ENCODE results near the gene ANKS1B.
"Not testable (repeated sequence)": the region's sequence is repeated elsewhere in the genome, so short reads cannot be mapped to it uniquely, and the experiment has no call there.

Gene ANKS1B

DNA sequence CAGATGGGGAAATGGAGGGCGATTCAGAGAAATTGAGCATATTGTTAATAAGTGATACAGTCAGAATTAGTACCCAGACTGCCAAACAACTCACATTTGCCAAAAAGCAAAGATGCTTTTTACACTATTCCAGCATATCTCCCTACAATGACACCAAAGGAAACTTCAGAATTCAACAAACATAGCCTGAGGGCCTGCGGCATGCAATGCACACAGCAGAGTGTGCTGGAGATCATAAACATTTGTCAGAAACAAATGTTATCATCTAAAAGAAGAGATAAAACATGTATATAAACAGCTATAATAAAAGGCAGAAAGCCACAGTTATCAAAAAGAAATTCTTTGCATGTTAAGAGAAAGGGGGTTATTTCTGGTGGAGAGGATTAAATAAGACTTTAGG, 357.3 kb downstream of the ANKS1B start:
- no peak for TF ChIP-seq OSR1 (CRISPR knock-in tag; IDR thresholded peaks at IDR 0.05)
- TF ChIP-seq, protein P1, sequence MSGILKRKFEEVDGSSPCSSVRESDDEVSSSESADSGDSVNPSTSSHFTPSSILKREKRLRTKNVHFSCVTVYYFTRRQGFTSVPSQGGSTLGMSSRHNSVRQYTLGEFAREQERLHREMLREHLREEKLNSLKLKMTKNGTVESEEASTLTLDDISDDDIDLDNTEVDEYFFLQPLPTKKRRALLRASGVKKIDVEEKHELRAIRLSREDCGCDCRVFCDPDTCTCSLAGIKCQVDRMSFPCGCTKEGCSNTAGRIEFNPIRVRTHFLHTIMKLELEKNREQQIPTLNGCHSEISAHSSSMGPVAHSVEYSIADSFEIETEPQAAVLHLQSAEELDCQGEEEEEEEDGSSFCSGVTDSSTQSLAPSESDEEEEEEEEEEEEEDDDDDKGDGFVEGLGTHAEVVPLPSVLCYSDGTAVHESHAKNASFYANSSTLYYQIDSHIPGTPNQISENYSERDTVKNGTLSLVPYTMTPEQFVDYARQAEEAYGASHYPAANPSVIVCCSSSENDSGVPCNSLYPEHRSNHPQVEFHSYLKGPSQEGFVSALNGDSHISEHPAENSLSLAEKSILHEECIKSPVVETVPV (CRISPR knock-in tag; IDR thresholded peaks at IDR 0.05), result no peak
- TF ChIP-seq ZNF70 (CRISPR knock-in tag; IDR thresholded peaks at IDR 0.05), result no peak
- TF ChIP-seq BACH2 (CRISPR knock-in tag; IDR thresholded peaks at IDR 0.05; ENCODE audit: borderline replicate concordance), result no peak
- TF ChIP-seq ZNF565 (CRISPR knock-in tag; conservative IDR thresholded peaks at IDR 0.05; ENCODE audit: low read depth), result no peak
- no peak for TF ChIP-seq ARNTL (CRISPR knock-in tag; IDR thresholded peaks at IDR 0.05; ENCODE audit: borderline replicate concordance, low read depth)
- no peak for TF ChIP-seq ZNF8 (CRISPR knock-in tag; IDR thresholded peaks at IDR 0.05)
- no peak for TF ChIP-seq PPARA (CRISPR knock-in tag; IDR thresholded peaks at IDR 0.05; ENCODE audit: borderline replicate concordance)
- TF ChIP-seq, protein P2, sequence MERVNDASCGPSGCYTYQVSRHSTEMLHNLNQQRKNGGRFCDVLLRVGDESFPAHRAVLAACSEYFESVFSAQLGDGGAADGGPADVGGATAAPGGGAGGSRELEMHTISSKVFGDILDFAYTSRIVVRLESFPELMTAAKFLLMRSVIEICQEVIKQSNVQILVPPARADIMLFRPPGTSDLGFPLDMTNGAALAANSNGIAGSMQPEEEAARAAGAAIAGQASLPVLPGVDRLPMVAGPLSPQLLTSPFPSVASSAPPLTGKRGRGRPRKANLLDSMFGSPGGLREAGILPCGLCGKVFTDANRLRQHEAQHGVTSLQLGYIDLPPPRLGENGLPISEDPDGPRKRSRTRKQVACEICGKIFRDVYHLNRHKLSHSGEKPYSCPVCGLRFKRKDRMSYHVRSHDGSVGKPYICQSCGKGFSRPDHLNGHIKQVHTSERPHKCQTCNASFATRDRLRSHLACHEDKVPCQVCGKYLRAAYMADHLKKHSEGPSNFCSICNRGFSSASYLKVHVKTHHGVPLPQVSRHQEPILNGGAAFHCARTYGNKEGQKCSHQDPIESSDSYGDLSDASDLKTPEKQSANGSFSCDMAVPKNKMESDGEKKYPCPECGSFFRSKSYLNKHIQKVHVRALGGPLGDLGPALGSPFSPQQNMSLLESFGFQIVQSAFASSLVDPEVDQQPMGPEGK (CRISPR knock-in tag; IDR thresholded peaks at IDR 0.05; ENCODE audit: borderline replicate concordance), result no peak
- TF ChIP-seq SNAI2 (CRISPR knock-in tag; IDR thresholded peaks at IDR 0.05), result no peak
- TF ChIP-seq, protein P3, sequence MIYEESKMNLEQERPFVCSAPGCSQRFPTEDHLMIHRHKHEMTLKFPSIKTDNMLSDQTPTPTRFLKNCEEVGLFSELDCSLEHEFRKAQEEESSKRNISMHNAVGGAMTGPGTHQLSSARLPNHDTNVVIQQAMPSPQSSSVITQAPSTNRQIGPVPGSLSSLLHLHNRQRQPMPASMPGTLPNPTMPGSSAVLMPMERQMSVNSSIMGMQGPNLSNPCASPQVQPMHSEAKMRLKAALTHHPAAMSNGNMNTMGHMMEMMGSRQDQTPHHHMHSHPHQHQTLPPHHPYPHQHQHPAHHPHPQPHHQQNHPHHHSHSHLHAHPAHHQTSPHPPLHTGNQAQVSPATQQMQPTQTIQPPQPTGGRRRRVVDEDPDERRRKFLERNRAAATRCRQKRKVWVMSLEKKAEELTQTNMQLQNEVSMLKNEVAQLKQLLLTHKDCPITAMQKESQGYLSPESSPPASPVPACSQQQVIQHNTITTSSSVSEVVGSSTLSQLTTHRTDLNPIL (CRISPR knock-in tag; IDR thresholded peaks at IDR 0.05; ENCODE audit: low read depth), result no peak
- TF ChIP-seq CSDC2 (CRISPR knock-in tag; IDR thresholded peaks at IDR 0.05), result no peak
- no peak for TF ChIP-seq RARB (CRISPR knock-in tag; IDR thresholded peaks at IDR 0.05)
- TF ChIP-seq ZFP3 (CRISPR knock-in tag; IDR thresholded peaks at IDR 0.05), result no peak
- no peak for TF ChIP-seq ISL1 (CRISPR knock-in tag; IDR thresholded peaks at IDR 0.05)
- TF ChIP-seq, protein P4, sequence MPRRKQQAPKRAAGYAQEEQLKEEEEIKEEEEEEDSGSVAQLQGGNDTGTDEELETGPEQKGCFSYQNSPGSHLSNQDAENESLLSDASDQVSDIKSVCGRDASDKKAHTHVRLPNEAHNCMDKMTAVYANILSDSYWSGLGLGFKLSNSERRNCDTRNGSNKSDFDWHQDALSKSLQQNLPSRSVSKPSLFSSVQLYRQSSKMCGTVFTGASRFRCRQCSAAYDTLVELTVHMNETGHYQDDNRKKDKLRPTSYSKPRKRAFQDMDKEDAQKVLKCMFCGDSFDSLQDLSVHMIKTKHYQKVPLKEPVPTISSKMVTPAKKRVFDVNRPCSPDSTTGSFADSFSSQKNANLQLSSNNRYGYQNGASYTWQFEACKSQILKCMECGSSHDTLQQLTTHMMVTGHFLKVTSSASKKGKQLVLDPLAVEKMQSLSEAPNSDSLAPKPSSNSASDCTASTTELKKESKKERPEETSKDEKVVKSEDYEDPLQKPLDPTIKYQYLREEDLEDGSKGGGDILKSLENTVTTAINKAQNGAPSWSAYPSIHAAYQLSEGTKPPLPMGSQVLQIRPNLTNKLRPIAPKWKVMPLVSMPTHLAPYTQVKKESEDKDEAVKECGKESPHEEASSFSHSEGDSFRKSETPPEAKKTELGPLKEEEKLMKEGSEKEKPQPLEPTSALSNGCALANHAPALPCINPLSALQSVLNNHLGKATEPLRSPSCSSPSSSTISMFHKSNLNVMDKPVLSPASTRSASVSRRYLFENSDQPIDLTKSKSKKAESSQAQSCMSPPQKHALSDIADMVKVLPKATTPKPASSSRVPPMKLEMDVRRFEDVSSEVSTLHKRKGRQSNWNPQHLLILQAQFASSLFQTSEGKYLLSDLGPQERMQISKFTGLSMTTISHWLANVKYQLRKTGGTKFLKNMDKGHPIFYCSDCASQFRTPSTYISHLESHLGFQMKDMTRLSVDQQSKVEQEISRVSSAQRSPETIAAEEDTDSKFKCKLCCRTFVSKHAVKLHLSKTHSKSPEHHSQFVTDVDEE (CRISPR knock-in tag; IDR thresholded peaks at IDR 0.05), result no peak
- TF ChIP-seq ZFP30 (CRISPR knock-in tag; IDR thresholded peaks at IDR 0.05), result no peak
- no peak for TF ChIP-seq TCF4 (CRISPR knock-in tag; IDR thresholded peaks at IDR 0.05; ENCODE audit: borderline replicate concordance)
- TF ChIP-seq GLIS3 (CRISPR knock-in tag; IDR thresholded peaks at IDR 0.05), result no peak
- no peak for ATAC-seq

DNA sequence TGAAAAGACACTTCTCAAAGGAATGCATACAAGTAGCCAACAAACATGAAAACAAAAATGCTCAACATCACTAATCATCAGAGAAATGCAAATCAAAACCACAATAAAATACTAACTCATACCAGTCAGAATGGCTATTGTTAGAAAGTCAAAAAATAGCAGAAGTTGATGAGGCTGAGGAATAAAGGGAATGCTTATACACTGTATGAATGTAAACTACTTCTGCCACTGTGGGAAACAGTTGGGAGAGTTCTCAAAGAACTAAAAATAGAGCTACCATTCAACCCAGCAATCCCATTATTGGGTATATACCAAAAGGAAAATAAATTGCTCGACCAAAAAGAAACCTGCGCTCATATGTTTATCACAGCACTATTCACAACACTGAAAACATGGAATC, 360.1 kb downstream of the ANKS1B start:
- not testable (repeated sequence) for ATAC-seq

DNA sequence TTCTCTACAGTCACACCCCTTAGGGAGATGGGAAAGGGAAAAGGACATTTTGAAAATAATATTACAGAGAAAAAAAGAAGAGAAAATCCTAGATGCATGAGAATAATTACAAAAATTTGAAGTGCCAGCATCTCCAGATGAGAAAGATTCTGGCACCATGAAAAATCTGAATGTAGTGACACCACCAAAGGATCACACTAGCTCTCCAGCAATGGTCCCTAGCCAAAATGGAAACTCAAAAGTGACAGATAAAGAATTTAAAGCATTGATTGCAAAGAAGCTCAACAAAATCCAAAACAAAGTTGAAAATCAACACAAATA, 364.6 kb downstream of the ANKS1B start:
- no peak for ATAC-seq
- TF ChIP-seq ZNF70 (CRISPR knock-in tag; IDR thresholded peaks at IDR 0.05) (no peak), ARNTL (CRISPR knock-in tag; IDR thresholded peaks at IDR 0.05; ENCODE audit: borderline replicate concordance, low read depth) (no peak), OSR1 (CRISPR knock-in tag; IDR thresholded peaks at IDR 0.05) (no peak), ZNF8 (CRISPR knock-in tag; IDR thresholded peaks at IDR 0.05) (no peak), ISL1 (CRISPR knock-in tag; IDR thresholded peaks at IDR 0.05) (no peak), TOX (CRISPR knock-in tag; IDR thresholded peaks at IDR 0.05; ENCODE audit: borderline replicate concordance) (no peak), ESRRG (CRISPR knock-in tag; IDR thresholded peaks at IDR 0.05) (no peak), PPARA (CRISPR knock-in tag; IDR thresholded peaks at IDR 0.05; ENCODE audit: borderline replicate concordance) (no peak), ZFP30 (CRISPR knock-in tag; IDR thresholded peaks at IDR 0.05) (no peak), ZNF565 (CRISPR knock-in tag; conservative IDR thresholded peaks at IDR 0.05; ENCODE audit: low read depth) (no peak), SNAI2 (CRISPR knock-in tag; IDR thresholded peaks at IDR 0.05) (no peak), RARB (CRISPR knock-in tag; IDR thresholded peaks at IDR 0.05) (no peak), ZC3H10 (CRISPR knock-in tag; IDR thresholded peaks at IDR 0.05) (no peak), CSDC2 (CRISPR knock-in tag; IDR thresholded peaks at IDR 0.05) (no peak), BACH2 (CRISPR knock-in tag; IDR thresholded peaks at IDR 0.05; ENCODE audit: borderline replicate concordance) (no peak), GLIS3 (CRISPR knock-in tag; IDR thresholded peaks at IDR 0.05) (no peak)
- TF ChIP-seq, protein P3 (CRISPR knock-in tag; IDR thresholded peaks at IDR 0.05; ENCODE audit: low read depth), result no peak
- TF ChIP-seq, protein P4 (CRISPR knock-in tag; IDR thresholded peaks at IDR 0.05), result no peak
- TF ChIP-seq, protein P1 (CRISPR knock-in tag; IDR thresholded peaks at IDR 0.05), result no peak
